SU-DHL-6 (cell line): Measurements from ENCODE around the gene FGD4.

Experiments used
- CTCF ChIP-seq: fragments of 200-600 bp; sonication (generic); IDR thresholded peaks from one replicate; pipeline ENCODE4 v1.5.1; 2017; ENCODE audit warnings: antibody characterized with exemption, mild to moderate bottlenecking, low read length, moderate library complexity; ENCODE audit not compliant: insufficient read depth, poor library complexity, severe bottlenecking
- EZH2phosphoT487 ChIP-seq: fragments of 200-600 bp; sonication (generic), shearing (Covaris generic); conservative IDR thresholded peaks from 2 replicates; pipeline ENCODE4 v1.6.1; 2018; ENCODE audit warnings: mild to moderate bottlenecking, antibody characterized with exemption, low read length, moderate library complexity, mixed read lengths

GRCh38 chr12:32382226-32382625, 17.1 kb upstream of the FGD4 start:
- TF ChIP-seq CTCF (no peak), EZH2phosphoT487 (no peak)
